Trophoblast cell (in vitro differentiated cells and primary cell): ENCODE data around the gene CDK7.
"Not testable (repeated sequence)": the region's sequence is repeated elsewhere in the genome, so short reads cannot be mapped to it uniquely, and the experiment has no call there.

Source experiments
- DNase-seq, 2 donors: peaks; one replicate each; pipeline ENCODE4 v3.0.0-alpha.2; 2016
- H2AFZ ChIP-seq: 2 replicates; pipeline ENCODE4 v1.6.1; 2013; ENCODE audit warnings: low read length, moderate library complexity, mild to moderate bottlenecking; ENCODE audit not compliant: insufficient read depth, poor library complexity
- H2AK5ac ChIP-seq: 2 replicates; pipeline ENCODE4 v1.6.1; 2013; ENCODE audit warnings: mild to moderate bottlenecking, low read length
- H2BK120ac ChIP-seq: 2 replicates; pipeline ENCODE4 v1.6.1; 2013; ENCODE audit warnings: low read length, mild to moderate bottlenecking, moderate library complexity; ENCODE audit not compliant: insufficient read depth, poor library complexity
- H2BK12ac ChIP-seq: 2 replicates; pipeline ENCODE4 v1.6.1; 2013; ENCODE audit warnings: mild to moderate bottlenecking, low read length, moderate library complexity
- H2BK5ac ChIP-seq: 2 replicates; pipeline ENCODE4 v1.6.1; 2013; ENCODE audit warnings: low read length, low read depth, moderate library complexity, mild to moderate bottlenecking; ENCODE audit not compliant: poor library complexity
- H3K14ac ChIP-seq: 2 replicates; pipeline ENCODE4 v1.6.1; 2013; ENCODE audit warnings: mild to moderate bottlenecking, low read length
- H3K18ac ChIP-seq: 2 replicates; pipeline ENCODE4 v1.6.1; 2013; ENCODE audit warnings: mild to moderate bottlenecking, low read length
- H3K23ac ChIP-seq: 2 replicates; pipeline ENCODE4 v1.6.1; 2013; ENCODE audit warnings: low read length
- H3K27ac ChIP-seq: 2 replicates; pipeline ENCODE4 v1.5.1; 2013; ENCODE audit warnings: low read depth, mild to moderate bottlenecking, inconsistent platforms, low read length, moderate library complexity
- H3K27me3 ChIP-seq: 2 replicates; pipeline ENCODE4 v1.6.1; 2013; ENCODE audit warnings: inconsistent platforms, mild to moderate bottlenecking, low read length, moderate library complexity; ENCODE audit not compliant: insufficient read depth
- H3K36me3 ChIP-seq, 2 experiments: 1 replicate in 1 of 2; 2 replicates in 1 of 2; pipeline ENCODE4 v1.6.1; 2013; ENCODE audit warnings: low read length in 2 of 2, mild to moderate bottlenecking in 2 of 2, moderate library complexity in 1 of 2; ENCODE audit not compliant: insufficient read depth in 2 of 2, control insufficient read depth in 1 of 2
- H3K4ac ChIP-seq: 2 replicates; pipeline ENCODE4 v1.6.1; 2013; ENCODE audit warnings: low read depth, mild to moderate bottlenecking, low read length, moderate library complexity
- H3K4me1 ChIP-seq, 2 experiments: 1 replicate in 1 of 2; 2 replicates in 1 of 2; pipeline ENCODE4 v1.6.1; 2013; ENCODE audit warnings: low read length in 2 of 2, mild to moderate bottlenecking in 2 of 2, moderate library complexity in 1 of 2; ENCODE audit not compliant: insufficient read depth in 2 of 2, control insufficient read depth in 1 of 2
- H3K4me2 ChIP-seq: 2 replicates; pipeline ENCODE4 v1.6.1; 2013; ENCODE audit warnings: inconsistent platforms, mild to moderate bottlenecking, low read length, moderate library complexity
- H3K4me3 ChIP-seq: 2 replicates; pipeline ENCODE4 v1.5.1; 2013; ENCODE audit warnings: mild to moderate bottlenecking, low read depth, low read length, inconsistent platforms
- H3K79me1 ChIP-seq: one replicate; pipeline ENCODE4 v1.6.1; 2013; ENCODE audit warnings: low read length
- H3K79me2 ChIP-seq: 2 replicates; pipeline ENCODE4 v1.6.1; 2013; ENCODE audit warnings: low read length, mild to moderate bottlenecking; ENCODE audit not compliant: control insufficient read depth, insufficient read depth, poor library complexity
- H3K9ac ChIP-seq: 2 replicates; pipeline ENCODE4 v1.6.1; 2013; ENCODE audit warnings: mild to moderate bottlenecking, low read length
- H3K9me3 ChIP-seq: 2 replicates; pipeline ENCODE4 v1.6.1; 2013; ENCODE audit warnings: low read depth, mild to moderate bottlenecking, control low read depth, inconsistent platforms, low read length; ENCODE audit not compliant: insufficient read depth
- H4K12ac ChIP-seq: 2 replicates; pipeline ENCODE4 v1.6.1; 2013; ENCODE audit warnings: low read depth, mild to moderate bottlenecking, low read length, moderate library complexity
- H4K8ac ChIP-seq: 2 replicates; pipeline ENCODE4 v1.6.1; 2013; ENCODE audit warnings: low read depth, mild to moderate bottlenecking, low read length, moderate library complexity
- H4K91ac ChIP-seq: one replicate; pipeline ENCODE4 v1.6.1; 2013; ENCODE audit warnings: low read depth, mild to moderate bottlenecking, low read length, moderate library complexity
- WGBS: extraction: QIAGEN DNeasy Blood & Tissue Kit; methylation state at CpG from one replicate; pipeline ENCODE4 v1.1.7; 2013; ENCODE audit warnings: missing lambda C conversion rate; ENCODE audit not compliant: insufficient read length, insufficient coverage; ENCODE audit errors: extremely low coverage; 5-methylcytosine and 5-hydroxymethylcytosine counted together

The CDK7 gene

GRCh38 chr5:69255940-69256339, 21.3 kb downstream of the CDK7 start:
- H2BK5ac ChIP-seq = not testable (repeated sequence)
- peak in 1 of 2 donors; percentile 38 for DNase-seq

GRCh38 chr5:69257577-69257976, 22.9 kb downstream of the CDK7 start:
- H3K14ac ChIP-seq = no peak overlapping the region
- H3K27me3 ChIP-seq = no peaks in the 10 kb centered on the region
- H3K18ac ChIP-seq = no peak overlapping the region
- no peak for DNase-seq
- no peak overlapping the region for H3K4me3 ChIP-seq
- H3K9me3 ChIP-seq = no peaks in the 10 kb centered on the region
- no CpG with 5 or more reads among the region's 1 CpG for WGBS
- H2AFZ ChIP-seq = no peak overlapping the region
- H3K4ac ChIP-seq = no peak overlapping the region
- H3K27ac ChIP-seq = no peak overlapping the region
- H2BK12ac ChIP-seq = no peak overlapping the region
- no peak overlapping the region for H2AK5ac ChIP-seq
- no peak overlapping the region for H3K23ac ChIP-seq
- H2BK120ac ChIP-seq = no peak overlapping the region
- no peak overlapping the region for H4K91ac ChIP-seq
- H3K36me3 ChIP-seq = peaks cover 28 to 29% of the 10 kb centered on the region in 2 experiments
- no peak overlapping the region for H3K4me2 ChIP-seq
- H2BK5ac ChIP-seq = no peak overlapping the region
- H3K79me1 ChIP-seq = no peaks in the 10 kb centered on the region
- H4K12ac ChIP-seq = no peak overlapping the region
- no peak overlapping the region for H4K8ac ChIP-seq
- no peaks in the 10 kb centered on the region for H3K79me2 ChIP-seq
- H3K9ac ChIP-seq = no peak overlapping the region
- no peaks in the 10 kb centered on the region for H3K4me1 ChIP-seq

More at GRCh38 chr5:69255940-69256339, 21.3 kb downstream of the CDK7 start:
- not testable (repeated sequence) for H3K18ac ChIP-seq, H4K8ac ChIP-seq, H2BK120ac ChIP-seq, H3K27me3 ChIP-seq, H4K91ac ChIP-seq, H3K4me2 ChIP-seq, H3K79me1 ChIP-seq, H3K79me2 ChIP-seq, H2AK5ac ChIP-seq, H3K27ac ChIP-seq, H3K4me1 ChIP-seq, H3K9ac ChIP-seq, H2BK12ac ChIP-seq, H3K4me3 ChIP-seq, H3K9me3 ChIP-seq, H3K4ac ChIP-seq, H3K23ac ChIP-seq, H3K14ac ChIP-seq, H4K12ac ChIP-seq, H2AFZ ChIP-seq
- H3K36me3 ChIP-seq = peaks cover 27 to 29% of the 10 kb centered on the region in 2 experiments
- WGBS = no CpG with 5 or more reads among the region's 4 CpGs

GRCh38 chr5:69261034-69261433, 26.3 kb downstream of the CDK7 start:
- H3K4ac ChIP-seq = no peak overlapping the region
- H3K79me2 ChIP-seq = no peaks in the 10 kb centered on the region
- H3K79me1 ChIP-seq = no peaks in the 10 kb centered on the region
- H3K14ac ChIP-seq = no peak overlapping the region
- H3K27me3 ChIP-seq = no peaks in the 10 kb centered on the region
- DNase-seq = no peak
- H2BK120ac ChIP-seq = no peak overlapping the region
- no peak overlapping the region for H2BK12ac ChIP-seq
- no peak overlapping the region for H4K12ac ChIP-seq
- H3K9ac ChIP-seq = no peak overlapping the region
- no peak overlapping the region for H3K23ac ChIP-seq
- H3K36me3 ChIP-seq = peaks cover 28 to 37% of the 10 kb centered on the region in 2 experiments
- H3K18ac ChIP-seq = no peak overlapping the region
- no peak overlapping the region for H4K91ac ChIP-seq
- no peak overlapping the region for H2AK5ac ChIP-seq
- H2AFZ ChIP-seq = no peak overlapping the region
- no peaks in the 10 kb centered on the region for H3K9me3 ChIP-seq
- WGBS = no CpG with 5 or more reads among the region's 1 CpG
- H3K4me2 ChIP-seq = no peak overlapping the region
- H4K8ac ChIP-seq = no peak overlapping the region
- H3K27ac ChIP-seq = no peak overlapping the region
- H2BK5ac ChIP-seq = no peak overlapping the region
- H3K4me1 ChIP-seq = no peaks in the 10 kb centered on the region
- H3K4me3 ChIP-seq = no peak overlapping the region

- Histone ChIP-seq H3K4me3 (no peak overlapping the region), H2BK12ac (no peak overlapping the region), H4K8ac (no peak overlapping the region), H3K9ac (no peak overlapping the region), H2AK5ac (no peak overlapping the region), H3K4ac (no peak overlapping the region), H3K9me3 (no peaks in the 10 kb centered on the region), H3K79me1 (no peaks in the 10 kb centered on the region), H3K27ac (no peak overlapping the region), H3K79me2 (no peaks in the 10 kb centered on the region), H3K23ac (no peak overlapping the region), H3K36me3 (peaks cover 22 to 40% of the 10 kb centered on the region in 2 experiments), H4K91ac (no peak overlapping the region), H4K12ac (no peak overlapping the region), H3K18ac (no peak overlapping the region), H3K4me2 (no peak overlapping the region), H2BK5ac (no peak overlapping the region), H3K14ac (no peak overlapping the region), H2AFZ (no peak overlapping the region), H2BK120ac (no peak overlapping the region), H3K4me1 (no peaks in the 10 kb centered on the region), H3K27me3 (no peaks in the 10 kb centered on the region)
- WGBS = no CpG with 5 or more reads among the region's 11 CpGs
- DNase-seq = peak in 1 of 2 donors; percentile 27
These were observed 31.2 kb downstream of the CDK7 start for GRCh38 chr5:69265931-69266330.
